Fibroblast of skin of scalp (primary cell): ENCODE results near the gene UGT1A7.

ENCODE experiments used
- DNase-seq: peaks from one replicate; pipeline ENCODE4 v3.0.0-alpha.2; 2013

UGT1A7 gene

DNA sequence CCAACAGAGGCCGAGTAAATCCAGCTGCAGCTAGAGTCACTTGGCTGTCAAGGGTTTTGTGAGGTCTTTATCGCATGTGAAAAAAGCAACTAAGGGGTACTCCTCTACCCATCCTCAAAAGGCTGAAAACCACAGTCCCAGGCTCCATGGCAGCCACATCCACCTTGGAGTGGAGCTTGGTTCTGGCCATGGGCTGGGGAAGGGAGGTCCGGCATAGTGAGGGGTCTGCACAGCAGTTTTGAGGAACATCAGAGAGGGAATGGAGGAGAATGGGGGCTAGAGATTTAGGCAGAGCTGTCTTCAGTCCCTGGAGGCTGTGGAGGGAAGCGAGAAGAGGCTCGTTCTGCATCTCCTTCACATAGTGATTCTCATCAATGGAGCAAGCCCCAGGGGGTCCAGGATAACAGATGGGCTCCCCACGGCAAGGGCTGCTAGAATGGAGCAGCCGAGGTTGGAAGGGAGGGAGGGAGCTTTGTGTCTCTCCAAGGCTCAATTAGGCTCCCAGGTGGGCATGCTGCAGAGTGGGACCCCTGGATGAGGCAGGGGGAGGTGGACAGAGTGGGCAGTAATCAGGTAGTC is 117.5 kb downstream of the UGT1A7 start:
- no peak for DNase-seq

DNA sequence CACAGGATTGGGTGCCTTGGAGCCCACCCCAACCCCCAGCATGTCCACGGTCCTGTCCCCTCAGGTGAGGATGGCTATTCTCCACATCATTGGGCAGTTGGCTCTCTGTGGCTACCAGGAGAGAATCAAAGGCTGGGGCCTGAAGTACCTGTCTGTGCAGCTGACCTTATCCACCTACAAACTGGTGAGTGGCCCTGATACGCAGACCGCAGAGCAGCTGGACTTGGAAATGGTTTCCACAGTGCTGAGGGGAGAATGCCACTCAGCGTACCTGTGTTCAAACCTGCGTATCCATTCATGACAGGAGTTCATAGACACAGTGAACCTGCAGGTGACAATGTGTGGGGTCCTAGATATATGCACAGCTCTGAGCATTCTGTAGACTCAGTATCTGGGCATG is 118.0 kb downstream of the UGT1A7 start:
- DNase-seq = no peak

DNA sequence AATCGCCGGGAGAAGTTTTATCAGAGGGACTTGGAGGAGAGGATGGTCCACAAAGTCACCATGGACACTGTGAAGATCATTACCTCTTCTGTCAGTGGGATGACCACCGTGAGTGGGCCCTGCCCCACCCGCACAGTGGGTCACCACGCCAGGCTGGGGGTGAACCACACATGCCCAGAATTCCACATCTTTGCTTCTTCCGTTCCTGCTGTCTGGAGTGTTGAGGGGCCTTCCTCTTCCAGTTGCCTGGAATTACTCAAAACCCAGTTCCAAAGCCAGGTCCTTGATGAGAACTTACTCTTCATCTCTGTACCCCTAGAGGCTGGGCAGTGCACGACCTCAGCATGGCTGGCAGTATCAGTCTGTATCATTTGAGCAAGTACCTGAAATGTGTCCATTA is 118.5 kb downstream of the UGT1A7 start:
- no peak for DNase-seq

DNA sequence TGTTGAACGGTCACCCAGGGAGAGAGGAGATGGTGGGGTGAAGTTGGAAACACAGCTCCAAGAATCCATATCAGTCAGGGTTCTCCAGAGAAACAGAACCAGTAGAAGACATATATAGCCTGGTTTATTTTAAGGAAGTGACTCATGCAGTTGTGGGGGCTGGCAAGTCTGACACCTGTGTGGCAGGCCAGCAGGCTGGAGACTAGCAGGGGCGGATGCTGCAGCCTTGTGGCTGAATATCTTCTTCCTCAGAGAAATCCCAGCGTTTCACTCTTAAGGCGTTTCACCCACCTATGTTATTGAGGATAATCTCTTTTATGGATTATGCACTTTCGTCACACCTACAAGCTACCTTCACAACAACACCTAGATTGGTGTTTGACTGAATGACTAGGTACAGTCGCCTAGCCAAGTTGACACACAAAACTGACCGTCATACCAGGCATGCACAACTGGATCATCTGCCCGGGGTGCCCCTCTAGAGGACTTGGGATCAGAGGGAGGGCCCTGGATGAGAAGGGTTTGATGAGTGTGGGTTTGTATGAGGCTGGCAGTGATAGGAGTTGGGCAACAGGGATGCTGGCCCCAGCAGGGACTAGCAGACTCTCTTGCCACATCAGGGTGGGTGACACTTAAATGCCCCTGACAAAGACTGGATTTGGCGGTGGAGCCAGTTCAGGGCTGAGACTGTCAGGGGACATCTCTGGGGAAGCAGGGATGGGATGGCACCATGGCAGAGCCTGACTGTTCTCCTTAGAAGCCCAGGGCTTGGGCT is 119.8 kb downstream of the UGT1A7 start:
- no peak for DNase-seq

DNA sequence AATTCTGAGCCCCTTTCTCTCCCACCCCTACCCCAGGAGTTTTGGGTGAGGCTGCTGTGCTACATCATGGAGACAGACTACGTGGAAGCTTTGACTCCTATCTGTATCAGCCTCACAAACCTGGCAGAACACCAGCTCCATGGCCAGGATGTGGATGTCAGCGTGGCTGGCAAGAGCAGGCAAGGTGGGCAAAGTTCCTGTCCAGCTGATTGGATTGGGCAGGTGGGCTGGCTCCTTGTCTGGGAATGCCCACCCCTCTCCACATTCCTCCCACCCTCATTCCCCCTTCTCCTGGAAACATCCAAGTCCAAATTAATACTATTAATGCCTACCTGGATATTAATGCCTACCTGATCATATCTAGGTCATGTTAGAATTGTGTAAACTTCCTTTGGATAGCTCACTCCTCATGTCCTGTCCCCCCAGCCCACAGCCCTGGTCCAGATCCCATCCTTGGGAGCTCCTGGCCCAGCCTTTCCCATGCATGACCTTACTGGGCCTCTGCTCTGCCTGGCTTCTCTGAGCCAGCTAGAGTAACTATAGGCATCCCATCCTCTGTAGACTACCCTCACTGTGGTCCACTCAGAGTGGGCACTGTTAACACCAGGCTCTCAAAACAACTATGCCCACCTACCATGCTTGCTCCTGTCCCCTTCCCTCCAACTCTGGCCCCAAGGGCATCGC is 120.6 kb downstream of the UGT1A7 start:
- no peak for DNase-seq

DNA sequence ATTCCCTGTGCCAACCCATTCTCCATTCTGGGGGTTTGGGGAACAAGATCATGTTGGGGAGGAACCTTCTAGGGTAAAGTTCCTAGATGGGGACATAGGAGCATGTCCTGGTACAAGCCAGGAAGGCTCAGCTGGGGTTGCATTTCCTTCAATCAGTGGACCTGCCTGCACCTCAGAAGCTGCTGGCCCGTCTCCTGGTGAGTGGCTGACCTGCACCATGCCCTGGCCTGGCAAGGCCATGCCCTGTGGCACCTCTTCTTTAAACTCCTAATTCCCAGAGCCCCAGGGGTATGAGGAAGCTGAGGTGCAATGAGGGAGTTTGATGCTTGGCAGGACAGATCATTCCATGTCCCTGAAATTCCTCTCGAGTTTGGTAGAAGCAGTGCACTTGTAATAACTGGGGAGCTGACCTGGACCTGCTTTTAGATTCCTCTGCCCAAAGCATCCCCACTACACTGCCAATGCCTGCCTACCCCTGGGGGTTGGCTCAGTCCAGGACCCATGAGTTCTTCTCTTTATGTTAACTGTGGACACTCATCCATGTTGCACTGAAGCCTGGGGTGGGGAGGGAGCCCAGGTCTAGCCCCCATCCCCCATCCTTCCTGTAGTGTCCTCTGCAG is 121.7 kb downstream of the UGT1A7 start:
- no peak for DNase-seq

DNA sequence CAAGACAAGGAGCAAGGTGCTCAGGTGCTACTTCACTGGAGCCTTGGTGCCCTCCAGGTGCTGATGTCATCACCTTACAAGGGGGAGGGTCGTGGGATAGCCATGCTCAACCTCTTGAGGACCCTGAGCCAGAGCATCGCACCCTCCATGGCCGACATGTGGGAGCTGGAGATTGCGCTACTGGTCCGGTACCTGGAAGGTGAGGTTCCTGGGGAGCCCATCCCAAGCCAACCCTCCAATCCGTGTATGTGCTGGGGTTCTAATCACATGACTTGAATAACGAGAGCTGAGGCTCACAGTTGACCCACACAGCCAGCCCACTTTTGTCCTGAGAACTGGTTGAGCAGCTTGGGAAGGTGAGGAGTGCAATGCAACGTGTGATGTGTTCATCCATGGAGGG is 122.3 kb downstream of the UGT1A7 start:
- no peak for DNase-seq

DNA sequence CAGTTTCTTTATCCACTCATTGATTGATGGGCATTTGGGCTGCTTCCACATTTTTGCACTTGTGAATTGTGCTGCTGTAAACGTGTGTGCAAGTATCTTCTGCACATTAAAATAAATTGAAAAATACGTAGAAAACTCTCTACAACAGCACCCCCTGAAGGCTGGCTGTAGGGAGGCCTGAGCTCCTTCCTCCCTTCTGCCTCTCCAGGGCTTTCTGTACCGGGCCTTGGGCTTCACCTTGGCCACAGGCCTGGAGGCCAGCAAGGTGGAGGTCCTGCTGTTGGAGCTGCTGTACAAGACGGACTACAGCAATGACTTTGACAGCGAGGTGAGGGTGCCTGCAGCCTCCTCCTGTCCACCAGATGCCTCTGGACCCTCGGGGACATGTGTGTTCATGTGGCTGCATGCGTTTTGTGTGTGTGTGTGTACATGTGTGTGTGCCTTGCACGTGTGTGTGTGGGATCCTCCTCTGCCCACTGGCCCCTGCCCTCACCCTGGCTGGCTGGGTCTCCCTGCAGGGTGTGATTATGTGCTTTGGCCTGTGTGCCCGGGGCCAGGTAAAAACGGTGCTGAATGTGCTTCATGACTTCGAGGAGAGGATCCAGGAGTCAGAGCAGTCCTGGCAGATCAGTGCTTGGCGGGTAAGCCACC is 125.6 kb downstream of the UGT1A7 start:
- no peak for DNase-seq

DNA sequence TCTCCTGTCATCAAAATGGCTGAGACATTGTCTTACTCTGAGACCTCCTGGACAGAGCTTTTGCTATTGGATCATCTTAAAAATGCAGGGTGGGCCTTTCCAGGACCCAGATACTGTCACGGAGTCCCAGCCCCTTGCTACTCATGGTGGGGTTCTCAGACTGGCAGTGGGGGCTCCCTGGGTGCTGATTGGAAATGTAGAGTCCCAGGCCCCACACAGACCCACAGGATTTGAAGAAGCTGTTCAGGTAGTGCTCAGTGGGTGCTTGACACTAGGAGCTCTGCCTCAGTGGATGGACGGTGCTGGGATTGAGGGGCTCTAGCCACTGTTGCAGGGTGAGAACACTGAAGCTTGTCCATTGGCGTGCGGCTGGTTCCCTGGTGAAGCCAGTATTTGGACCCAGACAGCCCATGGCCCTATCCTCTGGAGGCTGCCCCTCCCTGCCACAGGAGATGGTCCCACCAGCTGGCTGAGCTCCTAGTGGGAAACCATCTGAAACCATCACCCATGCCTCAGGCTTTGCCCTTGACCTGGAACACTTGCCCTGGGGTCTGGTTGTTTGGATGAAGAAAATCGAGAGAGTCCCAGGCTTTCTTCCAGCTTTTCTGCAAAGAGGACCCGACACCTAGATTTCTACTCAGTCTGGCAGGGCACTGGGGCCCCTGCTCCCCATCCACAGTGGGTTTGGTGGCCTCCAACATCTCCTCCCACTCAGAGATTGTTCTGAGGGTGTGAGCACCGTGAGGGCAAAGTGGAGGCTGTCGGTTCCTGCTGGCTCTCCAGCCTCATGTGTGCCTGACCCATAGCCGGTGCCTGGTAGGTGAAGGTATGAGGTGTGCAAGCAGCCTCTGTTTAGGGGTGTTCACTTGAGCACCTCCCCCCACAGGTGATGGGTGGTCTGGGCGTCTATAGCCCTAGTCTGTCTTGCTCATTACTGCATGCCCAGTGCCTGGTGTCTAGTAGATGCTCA is 126.5 kb downstream of the UGT1A7 start:
- no peak for DNase-seq

DNA sequence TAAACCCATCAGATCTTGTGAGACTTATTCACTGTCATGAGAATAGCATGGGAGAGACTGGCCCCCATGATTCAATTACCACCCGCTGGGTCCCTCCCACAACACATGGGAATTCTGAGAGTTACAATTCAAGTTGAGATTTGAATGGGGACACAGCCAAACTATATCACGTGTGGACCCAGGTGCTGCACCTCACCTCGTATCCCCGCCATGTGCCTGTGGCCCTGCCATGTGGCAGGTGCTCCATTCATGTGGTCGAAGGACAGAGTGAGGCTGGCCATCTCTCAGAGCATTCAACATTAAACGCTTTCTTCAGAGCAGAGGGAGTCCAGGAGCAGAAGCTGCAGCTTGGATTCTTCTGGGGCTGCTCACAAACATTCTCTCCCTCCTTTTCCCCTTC is 128.7 kb downstream of the UGT1A7 start:
- DNase-seq = no peak

DNA sequence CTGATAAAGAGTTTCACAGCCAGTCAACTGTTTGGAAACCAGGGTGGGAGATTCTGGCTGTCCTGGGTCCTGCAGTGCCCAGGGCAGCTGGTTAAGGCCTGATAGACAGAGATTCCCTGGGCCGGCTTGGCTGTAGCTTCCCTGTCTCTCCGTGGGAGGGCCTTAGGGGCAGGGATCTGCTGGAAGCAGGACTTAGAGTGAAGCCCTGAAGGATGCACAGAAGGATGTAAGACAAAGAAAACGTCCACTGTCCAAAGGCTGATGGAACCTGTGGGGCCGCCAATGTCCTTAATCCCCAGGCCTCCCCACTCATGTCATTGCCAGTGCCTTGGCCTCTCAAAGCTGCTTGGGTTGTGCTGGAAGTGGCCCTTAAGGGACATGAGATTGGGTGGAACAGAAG is 129.4 kb downstream of the UGT1A7 start:
- DNase-seq = no peak

DNA sequence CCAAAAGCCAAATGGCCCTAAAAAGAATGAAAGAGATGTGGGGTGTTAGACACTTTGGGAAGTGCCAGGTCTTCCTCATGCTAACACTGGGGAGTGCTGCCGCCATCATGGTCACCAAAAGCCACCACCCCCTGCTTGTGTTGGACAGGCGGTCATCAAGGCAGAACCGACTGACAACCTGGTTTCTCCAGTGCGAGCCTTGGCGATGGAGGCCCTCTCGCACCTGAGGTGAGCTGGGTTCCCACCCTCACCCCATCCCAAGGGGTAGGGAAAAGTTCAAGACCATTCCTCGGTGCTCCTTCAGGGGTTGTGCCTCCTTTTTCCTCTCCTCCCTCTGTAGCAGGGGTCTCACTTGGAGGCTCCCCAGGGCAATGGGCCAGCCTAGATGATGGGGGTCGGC is 130.0 kb downstream of the UGT1A7 start:
- DNase-seq = no peak

DNA sequence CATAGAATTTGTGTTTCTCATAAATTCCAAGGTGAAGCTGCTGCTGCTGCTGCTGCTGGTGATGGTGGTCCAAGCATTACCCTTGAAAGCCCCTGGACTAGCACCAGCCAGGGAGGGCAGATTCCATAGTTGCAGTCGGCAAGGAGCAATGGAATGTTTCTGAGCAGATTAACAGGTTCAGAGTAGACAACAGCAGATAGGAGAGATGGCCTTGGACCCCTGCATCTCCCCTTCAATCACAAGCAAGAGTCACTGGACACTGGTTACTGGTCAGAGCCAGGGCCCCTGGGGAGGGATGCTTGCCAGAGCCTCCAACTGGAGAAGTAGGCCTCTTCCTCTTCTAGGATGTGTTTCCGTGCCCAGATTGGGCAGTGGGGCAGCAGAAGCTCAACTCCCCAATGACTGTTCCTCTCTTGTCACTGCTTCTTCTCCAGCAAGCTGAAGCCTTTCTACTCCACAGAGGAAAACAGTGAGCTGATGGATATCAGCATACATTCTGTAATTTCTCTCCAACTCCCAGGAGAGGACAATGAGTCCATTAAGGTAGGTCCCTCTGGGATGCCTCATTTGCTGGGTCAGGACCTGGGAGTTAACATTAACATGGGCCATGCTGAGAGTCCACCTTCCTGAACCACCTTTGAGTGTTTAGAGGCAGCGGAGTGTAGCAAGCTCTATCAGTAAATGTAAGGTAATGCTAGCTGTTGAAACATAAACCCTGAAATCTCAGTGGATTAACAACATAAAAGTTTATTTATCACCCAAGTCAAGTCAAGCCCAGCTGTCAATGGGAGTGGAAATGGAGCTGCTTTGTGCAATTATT is 131.7 kb downstream of the UGT1A7 start:
- no peak for DNase-seq

DNA sequence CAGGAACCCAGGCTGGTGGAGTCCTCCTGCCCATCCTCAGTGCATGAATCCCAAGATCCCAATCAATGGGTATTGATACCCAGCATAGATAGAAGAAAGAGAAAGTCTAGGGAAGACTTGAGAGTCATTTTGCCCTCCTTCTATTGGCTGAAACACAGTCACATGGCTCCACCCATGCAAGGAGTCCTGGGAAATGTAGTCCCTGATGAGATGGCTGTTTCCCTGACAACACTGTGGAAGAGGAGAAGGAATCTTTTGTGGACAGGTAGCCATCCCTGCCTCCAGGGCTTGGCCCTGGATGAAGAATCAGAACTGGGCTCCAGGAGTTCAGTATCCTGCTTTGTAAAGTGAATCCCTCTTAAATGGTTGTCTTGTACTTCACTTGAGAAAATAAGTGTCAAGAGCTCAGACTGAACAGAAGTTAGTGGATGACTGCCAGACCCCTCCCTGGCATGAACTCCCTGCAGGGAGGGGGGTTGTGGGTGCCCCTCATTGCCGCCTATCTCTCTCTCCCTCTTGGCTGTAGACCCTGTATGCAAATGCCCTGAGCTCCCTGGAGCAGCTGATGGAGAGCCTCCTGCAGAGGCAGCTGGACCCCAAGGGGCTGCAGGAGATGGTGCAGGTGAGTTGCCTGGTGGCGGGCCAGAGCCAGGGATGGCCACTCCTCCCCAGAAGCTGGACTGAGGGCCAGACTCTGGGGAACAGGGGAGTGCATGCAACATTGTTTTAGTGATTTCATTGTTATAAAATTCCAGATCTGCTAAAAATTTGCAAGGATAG is 132.5 kb downstream of the UGT1A7 start:
- no peak for DNase-seq

DNA sequence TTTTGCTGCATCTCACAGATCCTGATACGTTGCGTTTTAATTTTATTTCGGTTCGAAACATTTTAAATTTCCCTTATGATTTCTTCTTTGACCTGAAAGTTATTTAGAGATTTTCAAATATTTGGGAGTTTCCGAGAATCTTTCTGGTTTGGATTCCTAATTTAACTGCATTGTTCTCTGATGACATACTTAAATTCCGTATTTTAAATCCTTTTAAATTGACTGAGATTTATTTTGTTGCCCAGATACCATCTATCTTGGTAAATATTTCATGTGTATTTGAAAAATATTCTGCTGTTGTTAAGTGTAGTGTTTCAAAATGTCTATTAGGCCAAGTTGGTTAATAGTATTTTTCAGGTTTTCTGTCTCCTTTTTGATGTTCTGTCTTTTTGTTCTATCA is 134.2 kb downstream of the UGT1A7 start:
- no peak for DNase-seq

DNA sequence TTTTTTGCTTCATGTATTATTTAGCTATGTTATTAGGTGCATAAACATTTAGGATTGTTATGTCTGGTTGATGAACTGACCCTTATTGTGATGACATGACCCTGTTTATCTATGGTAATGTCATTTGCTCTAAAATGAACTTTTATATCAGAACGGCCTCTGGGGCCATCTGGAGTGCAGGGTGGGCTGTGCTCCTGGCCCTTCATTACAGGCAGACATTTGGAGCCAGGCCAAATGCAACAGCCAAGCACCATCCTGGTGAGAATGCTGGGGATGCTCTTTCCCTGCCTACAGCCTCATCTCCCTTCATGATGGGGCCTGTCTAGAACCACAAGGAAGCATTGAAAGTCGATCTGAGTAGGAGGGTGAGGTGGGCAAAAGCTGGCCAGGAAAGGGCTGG is 134.6 kb downstream of the UGT1A7 start:
- DNase-seq = no peak

DNA sequence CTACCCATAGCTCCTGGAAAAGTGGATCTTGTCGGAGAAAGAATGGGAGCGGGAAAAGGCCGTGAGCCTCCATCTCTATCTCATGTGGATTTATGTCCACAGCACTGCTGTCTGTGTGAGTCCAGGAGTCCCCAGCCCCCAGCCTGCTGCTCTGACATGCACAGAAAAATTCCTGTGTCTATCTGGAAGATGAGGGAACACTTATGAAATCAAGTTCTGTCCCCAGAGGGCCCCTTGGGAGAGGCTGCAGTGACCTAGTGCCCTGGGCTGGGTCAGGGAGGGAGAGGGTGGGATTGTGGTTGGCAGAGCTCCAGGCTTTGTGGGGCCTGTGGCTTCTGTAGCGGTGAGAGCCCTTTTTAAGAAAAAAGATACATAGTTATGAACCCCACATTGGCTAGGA is 135.1 kb downstream of the UGT1A7 start:
- DNase-seq = no peak

DNA sequence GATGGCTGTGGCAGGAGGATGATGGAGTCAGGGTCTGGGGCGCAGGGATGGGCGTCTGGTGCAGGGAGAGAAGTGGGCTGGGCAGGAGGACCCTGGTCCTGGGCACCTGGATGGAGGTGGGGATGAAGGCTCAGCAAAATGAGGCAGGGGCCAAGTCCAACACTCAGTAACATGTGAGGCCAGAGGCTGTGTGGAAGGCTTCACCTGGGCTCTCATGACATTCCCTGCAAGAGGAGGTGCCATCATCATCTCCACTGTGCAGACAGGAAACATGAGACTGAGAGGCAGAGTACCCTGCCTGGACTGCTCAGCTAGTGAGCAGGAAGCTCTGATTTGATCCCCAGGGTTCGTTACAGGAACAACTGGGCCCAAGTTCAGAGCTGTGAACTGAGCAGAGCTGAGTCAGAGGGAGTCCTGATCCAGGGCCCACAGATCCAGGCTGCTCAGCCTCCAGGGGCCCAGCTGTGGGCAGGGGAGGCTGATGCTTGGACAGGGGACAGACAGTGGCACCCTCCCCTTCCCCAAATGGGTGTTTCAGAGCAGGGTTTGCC is 135.7 kb downstream of the UGT1A7 start:
- DNase-seq = no peak

DNA sequence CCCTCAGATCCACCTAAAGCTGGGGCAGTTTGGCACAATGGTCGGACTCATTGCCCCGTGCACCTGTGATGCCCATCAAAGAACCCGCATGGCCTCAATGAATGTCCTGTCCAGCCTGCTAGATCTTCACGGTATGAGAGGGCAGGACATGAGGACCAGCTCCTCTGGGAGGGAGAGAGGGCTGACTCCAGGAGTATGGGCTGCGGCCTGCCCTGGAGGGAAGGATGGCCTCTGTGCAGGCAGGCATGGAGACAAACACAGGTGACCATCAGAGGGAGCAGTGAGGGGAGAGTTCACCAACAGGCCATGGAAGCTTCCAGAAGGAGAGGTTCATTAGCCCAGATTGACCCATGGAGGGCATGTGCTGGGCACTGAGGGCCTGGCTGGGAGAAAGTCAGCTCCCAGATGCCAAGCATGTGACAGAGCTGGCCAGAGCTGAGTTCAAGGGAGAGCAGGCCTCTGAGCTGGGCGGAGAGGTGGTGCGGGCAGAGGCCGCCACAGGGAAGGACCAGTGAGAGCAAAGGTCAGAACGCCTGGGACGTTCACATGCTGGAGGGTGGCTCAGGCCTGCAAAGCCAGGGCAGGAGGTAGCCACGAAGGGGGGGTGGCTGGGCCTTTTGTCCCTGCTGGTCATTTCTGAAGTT is 136.4 kb downstream of the UGT1A7 start:
- no peak for DNase-seq
